Myocyte (in vitro differentiated cells): ENCODE measurements around the gene ZNF735. TPM values are rescaled to one million over a fixed set of nuclear protein-coding genes. Genes with fewer than 3 reads are reported as not detected.

ENCODE experiments used
- total RNA-seq: library from RNA; depleted of rRNA; stranded (reverse); fragments of >200 nt; gene quantifications from 2 replicates; pipeline ENCODE4 v1.2.3, GENCODE V29; 2014

The ZNF735 gene
- total RNA-seq, 1 donor from 2014 or later, result not detected

Other genes starting within 250 kb of the ZNF735 start
- not detected in 2 replicates for gene ZNF722, start 208.4 kb upstream of the ZNF735 start, total RNA-seq
- not detected in 2 replicates for gene ZNF727, start 161.8 kb upstream of the ZNF735 start, total RNA-seq
- not detected in 2 replicates for gene ZNF679, start 21.3 kb downstream of the ZNF735 start, total RNA-seq
- gene ZNF736, start 106.8 kb downstream of the ZNF735 start, total RNA-seq, result 7.6 and 10.2 TPM in 2 replicates